TTC549 (cell line): Measurements from ENCODE around the gene ARHGEF7.
"Not testable (repeated sequence)": the region's sequence is repeated elsewhere in the genome, so short reads cannot be mapped to it uniquely, and the experiment has no call there.

Source experiments
- FAIRE-seq: peaks from 2 replicates; lab custom pipeline; 2012; peaks lifted over from hg19 to GRCh38; lab: Jason Lieb, UNC

The ARHGEF7 gene

GRCh38 chr13:111115061-111115964, at the start of gene ARHGEF7:
TSS of gene ARHGEF7 (plus strand) at chr13:111115310. CDS start at chr13:111115527, 217 bp downstream.
- no peak for FAIRE-seq

- no peak for FAIRE-seq
These were observed 49.4 kb upstream of the ARHGEF7 start for GRCh38 chr13:111065698-111066097.

GRCh38 chr13:111066544-111066943, 48.6 kb upstream of the ARHGEF7 start:
- no peak for FAIRE-seq

- no peak for FAIRE-seq
These were observed 47.1 kb upstream of the ARHGEF7 start for GRCh38 chr13:111068009-111068350.

GRCh38 chr13:111071120-111071519, 44.0 kb upstream of the ARHGEF7 start:
- not testable (repeated sequence) for FAIRE-seq

- FAIRE-seq = not testable (repeated sequence)
These were observed 43.6 kb upstream of the ARHGEF7 start for GRCh38 chr13:111071526-111071925.

GRCh38 chr13:111074826-111075225, 40.3 kb upstream of the ARHGEF7 start:
- no peak for FAIRE-seq

GRCh38 chr13:111076155-111077013, 38.7 kb upstream of the ARHGEF7 start:
- no peak for FAIRE-seq

- no peak for FAIRE-seq
These were observed 35.7 kb upstream of the ARHGEF7 start for GRCh38 chr13:111079375-111079774.

- FAIRE-seq = no peak
These were observed 34.5 kb upstream of the ARHGEF7 start for GRCh38 chr13:111080642-111081041.

GRCh38 chr13:111082240-111082639, 32.9 kb upstream of the ARHGEF7 start:
- FAIRE-seq = no peak

GRCh38 chr13:111082769-111083168, 32.3 kb upstream of the ARHGEF7 start:
- FAIRE-seq = not testable (repeated sequence)

- FAIRE-seq = not testable (repeated sequence)
These were observed 31.4 kb upstream of the ARHGEF7 start for GRCh38 chr13:111083693-111084092.

GRCh38 chr13:111090169-111090568, 24.9 kb upstream of the ARHGEF7 start:
- no peak for FAIRE-seq

- no peak for FAIRE-seq
These were observed 22.4 kb upstream of the ARHGEF7 start for GRCh38 chr13:111092685-111093084.

- no peak for FAIRE-seq
These were observed 22.0 kb upstream of the ARHGEF7 start for GRCh38 chr13:111093136-111093535.

GRCh38 chr13:111093634-111094033, 21.5 kb upstream of the ARHGEF7 start:
- FAIRE-seq = no peak

- no peak for FAIRE-seq
These were observed 19.9 kb upstream of the ARHGEF7 start for GRCh38 chr13:111095031-111095840.

GRCh38 chr13:111095911-111096501, 19.1 kb upstream of the ARHGEF7 start:
- no peak for FAIRE-seq

- FAIRE-seq = no peak
These were observed 15.8 kb upstream of the ARHGEF7 start for GRCh38 chr13:111099290-111099689.

- FAIRE-seq = no peak
These were observed 5.1 kb upstream of the ARHGEF7 start for GRCh38 chr13:111110054-111110453.
